ENCODE measurements around the gene MYRF.

The MYRF gene

GRCh38 chr11:61815790-61816735, 63.6 kb downstream of the MYRF start:
- TF ChIP-seq CTCF (IDR thresholded peaks at IDR 0.05; ENCODE audit: low read depth, low read length): no peak; the same call in 1 of the 2 replicates
- no peak for DNase-seq (ENCODE audit: extremely low read depth, low read depth)

GRCh38 chr11:61816736-61817455, 64.5 kb downstream of the MYRF start, which contains the start of gene FADS1:
Gene FADS1 (minus strand): TSS chr11:61817003. CDS start chr11:61816929, 74 bp downstream.
- DNase-seq (ENCODE audit: extremely low read depth, low read depth): peak; percentile 87
- TF ChIP-seq CTCF (IDR thresholded peaks at IDR 0.05; ENCODE audit: low read depth, low read length): peak; percentile 60

GRCh38 chr11:61817471-61818202, 65.2 kb downstream of the MYRF start:
- DNase-seq (ENCODE audit: extremely low read depth, low read depth): no peak
- TF ChIP-seq CTCF (IDR thresholded peaks at IDR 0.05; ENCODE audit: low read depth, low read length): no peak

- no peak for DNase-seq (ENCODE audit: extremely low read depth, low read depth)
- no peak for TF ChIP-seq CTCF (IDR thresholded peaks at IDR 0.05; ENCODE audit: low read depth, low read length)
Observed at GRCh38 chr11:61820174-61820573, 67.7 kb downstream of the MYRF start.

GRCh38 chr11:61826930-61827570, 74.6 kb downstream of the MYRF start:
- no peak for DNase-seq (ENCODE audit: extremely low read depth, low read depth)
- no peak for TF ChIP-seq CTCF (IDR thresholded peaks at IDR 0.05; ENCODE audit: low read depth, low read length)

- DNase-seq (ENCODE audit: extremely low read depth, low read depth): peak; percentile 91
- 0 out of 2 replicates have a peak, but pooled peaks have one; percentile 2 for TF ChIP-seq CTCF (IDR thresholded peaks at IDR 0.05; ENCODE audit: low read depth, low read length)
Observed at GRCh38 chr11:61827571-61828378, 75.3 kb downstream of the MYRF start, which contains the start of gene FADS2. Gene FADS2 (plus strand): TSS chr11:61828300. CDS start chr11:61828391, 91 bp downstream.

Data from AG09319 (cell line).